HG03439 (cell line): ENCODE measurements around the gene SRRM3.
A peak's percentile ranks its signal among the peaks of the same experiment; 100 is the strongest.
"Not testable (repeated sequence)": the region's sequence is repeated elsewhere in the genome, so short reads cannot be mapped to it uniquely, and the experiment has no call there.

ENCODE experiments used
- ATAC-seq: cut with Tn5 transposase; IDR thresholded peaks from one replicate; pipeline ENCODE4 v1.9.1; 2021; ENCODE audit warnings: mild to moderate bottlenecking, moderate library complexity; ENCODE audit not compliant: unreplicated experiment

Gene SRRM3

GRCh38 chr7:76310102-76310957 is 108.6 kb downstream of the SRRM3 start:
- no peak for ATAC-seq

DNA sequence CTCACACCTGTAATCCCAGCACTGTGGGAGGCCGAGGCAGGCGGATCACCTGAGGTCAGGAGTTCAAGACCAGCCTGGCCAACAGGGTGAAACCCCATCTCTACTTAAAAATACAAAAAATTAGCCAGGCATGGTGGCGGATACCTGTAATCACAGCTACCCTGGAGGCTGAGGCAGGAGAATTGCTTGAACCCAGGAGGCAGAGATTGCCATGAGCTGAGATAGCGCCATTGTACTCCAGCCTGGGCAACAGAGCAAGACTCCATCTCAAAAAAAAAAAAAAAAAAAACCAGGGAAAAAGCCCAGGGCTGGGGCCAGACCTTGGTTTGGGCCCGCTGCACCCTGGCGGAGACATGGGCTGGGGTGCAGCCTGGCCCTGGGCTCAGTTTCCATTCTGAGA is 110.1 kb downstream of the SRRM3 start:
- not testable (repeated sequence) for ATAC-seq

- peak; percentile 45 for ATAC-seq
Observed at GRCh38 chr7:76314042-76314721, 112.5 kb downstream of the SRRM3 start.

DNA sequence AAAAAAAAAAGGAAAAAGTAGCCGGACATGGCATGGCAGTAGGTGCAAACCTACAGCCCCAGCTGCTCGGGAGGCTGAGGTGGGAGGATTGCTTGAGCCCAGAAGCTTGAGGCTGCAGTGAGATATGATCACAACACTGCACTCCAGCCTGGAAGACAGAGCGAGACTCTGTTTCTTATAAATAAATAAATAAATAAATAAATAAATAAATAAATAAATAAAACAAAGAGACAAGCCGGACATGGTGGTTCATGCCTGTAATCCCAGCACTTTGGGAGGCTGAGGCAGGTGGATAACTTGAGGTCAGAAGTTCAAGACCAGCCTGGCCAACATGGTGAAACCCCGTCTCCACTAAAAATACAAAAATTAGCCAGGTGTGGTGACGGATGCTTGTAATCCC is 113.0 kb downstream of the SRRM3 start:
- ATAC-seq = not testable (repeated sequence)

DNA sequence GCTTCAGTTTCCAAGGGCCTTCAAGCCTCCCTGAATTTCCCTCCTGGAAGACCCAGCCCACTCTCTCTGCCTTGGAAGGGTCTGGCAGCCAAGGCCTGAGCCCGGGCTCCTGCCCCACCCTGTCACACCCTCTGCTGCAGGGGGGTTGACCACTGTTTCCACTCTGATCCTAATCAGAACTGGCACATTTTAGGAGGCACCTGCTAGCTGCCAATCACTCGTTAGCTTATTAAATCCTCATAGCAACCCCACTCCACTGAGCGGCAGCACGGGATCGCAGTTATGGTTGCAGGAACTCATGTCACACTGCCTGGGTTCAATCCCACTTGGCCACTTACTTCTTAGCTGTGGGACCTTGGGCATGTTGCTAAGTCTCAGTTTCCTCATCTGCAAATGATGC is 113.7 kb downstream of the SRRM3 start:
- no peak for ATAC-seq

DNA sequence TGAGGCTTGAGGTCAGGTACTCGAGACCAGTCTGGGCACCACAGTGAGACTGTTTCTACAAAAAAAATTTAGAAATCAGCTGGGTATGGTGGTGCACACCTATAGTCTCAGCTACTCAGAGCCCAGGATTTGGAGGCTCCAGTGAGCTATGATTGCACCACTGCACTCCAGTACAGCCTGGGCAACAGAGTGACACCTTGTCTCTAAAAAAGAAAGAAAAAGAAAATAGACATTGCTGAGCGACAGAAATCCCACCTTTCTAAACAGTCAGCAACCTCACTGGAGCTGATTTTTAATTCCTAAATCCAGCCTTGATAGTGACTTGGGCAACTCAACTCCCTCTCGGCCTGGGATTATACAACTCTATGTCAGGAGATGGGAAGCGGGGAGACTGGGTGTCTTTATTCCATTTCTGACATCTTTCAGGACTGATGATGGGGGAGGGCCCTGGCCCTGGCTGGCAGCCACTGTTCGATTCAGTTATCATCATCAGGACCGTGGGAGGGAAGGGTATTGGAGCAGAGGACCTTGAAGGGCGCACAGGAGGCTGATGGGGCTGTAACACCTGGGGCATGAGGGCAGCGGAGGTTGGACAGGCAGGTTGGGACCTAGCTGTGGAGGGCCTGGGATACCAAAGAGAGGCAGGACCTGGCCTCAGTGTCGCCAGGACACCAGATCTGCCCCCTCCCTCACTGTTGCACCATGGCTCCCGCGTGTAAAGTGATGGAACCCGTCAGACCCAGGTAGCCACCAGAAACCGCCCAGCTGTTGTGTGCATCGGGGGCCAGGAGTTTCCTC is 115.5 kb downstream of the SRRM3 start:
- ATAC-seq = no peak

DNA sequence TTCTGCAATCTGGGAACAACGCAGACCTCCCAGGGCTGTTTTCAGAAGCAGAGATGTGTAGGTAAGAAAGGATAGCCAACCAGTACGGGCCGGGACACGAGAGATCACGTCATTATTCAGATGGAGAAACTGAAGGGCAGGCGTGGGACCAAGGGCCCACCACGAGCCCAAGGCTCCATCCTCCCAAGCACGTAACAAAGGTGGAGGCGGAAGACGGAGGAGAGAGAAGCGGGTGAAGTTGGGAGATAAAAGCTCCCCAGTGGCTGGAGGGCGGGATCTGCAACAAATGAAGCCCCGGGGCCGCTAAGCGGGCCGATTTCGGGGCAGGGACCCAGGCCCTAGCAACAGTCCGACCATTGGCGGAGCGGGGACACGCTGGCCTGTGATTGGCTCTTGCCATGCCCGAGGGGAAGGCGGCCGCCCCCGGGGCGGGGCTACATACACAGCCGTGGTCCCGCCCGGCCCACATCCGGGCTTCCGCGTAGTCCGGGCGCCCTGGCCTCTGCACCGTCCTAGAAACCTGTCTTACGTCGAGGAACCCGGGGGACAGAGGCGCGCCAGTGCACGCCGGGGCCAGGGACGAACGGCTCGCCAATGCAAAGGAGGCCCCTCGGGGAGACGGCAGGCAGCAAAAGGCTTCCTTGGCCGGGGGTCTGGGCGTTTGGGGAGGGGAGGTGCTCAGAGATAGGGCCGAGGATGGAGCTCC is 116.2 kb downstream of the SRRM3 start:
- peak; percentile 89 for ATAC-seq

GRCh38 chr7:76318488-76319353 is 117.0 kb downstream of the SRRM3 start:
- peak; percentile 42 for ATAC-seq

DNA sequence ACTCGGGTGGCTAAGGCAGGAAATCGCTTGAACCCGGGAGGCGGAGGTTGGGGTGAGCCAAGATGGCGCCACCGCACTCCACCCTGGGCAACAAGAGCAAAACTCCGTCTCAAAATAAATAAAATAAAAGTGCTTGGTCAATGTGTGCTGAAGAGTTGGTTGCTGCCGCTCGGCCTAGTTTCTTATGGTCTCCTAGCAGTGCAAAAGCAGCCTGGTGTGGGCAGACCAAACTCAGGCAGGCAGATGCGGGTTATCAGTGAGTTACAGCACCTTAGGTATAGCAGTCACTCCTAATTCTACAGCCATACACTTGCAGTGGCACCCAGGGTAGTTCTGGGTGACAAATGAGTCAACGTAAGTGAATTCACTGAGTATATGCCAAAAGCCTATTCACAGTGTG is 123.4 kb downstream of the SRRM3 start:
- no peak for ATAC-seq

DNA sequence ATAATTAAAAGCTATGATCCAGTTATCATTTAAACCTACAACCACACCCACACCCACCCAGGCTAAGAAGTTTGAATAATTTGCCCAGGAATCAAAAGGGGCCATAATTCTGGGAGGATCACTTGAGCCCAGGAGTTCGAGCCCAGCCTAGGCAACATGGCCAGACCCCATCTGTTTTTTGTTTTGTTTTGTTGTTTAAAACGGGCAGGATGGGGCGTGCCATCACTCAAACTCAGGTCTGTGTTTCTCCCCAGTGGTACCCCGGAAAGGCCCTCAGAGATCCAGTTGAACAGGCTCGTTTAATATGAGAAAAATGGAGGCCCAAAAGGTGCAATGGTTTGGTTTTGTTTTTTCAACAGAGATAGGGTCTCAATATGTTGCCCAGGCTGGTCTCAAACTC is 124.1 kb downstream of the SRRM3 start:
- no peak for ATAC-seq

GRCh38 chr7:76326646-76327233 is 125.0 kb downstream of the SRRM3 start:
- ATAC-seq = no peak

DNA sequence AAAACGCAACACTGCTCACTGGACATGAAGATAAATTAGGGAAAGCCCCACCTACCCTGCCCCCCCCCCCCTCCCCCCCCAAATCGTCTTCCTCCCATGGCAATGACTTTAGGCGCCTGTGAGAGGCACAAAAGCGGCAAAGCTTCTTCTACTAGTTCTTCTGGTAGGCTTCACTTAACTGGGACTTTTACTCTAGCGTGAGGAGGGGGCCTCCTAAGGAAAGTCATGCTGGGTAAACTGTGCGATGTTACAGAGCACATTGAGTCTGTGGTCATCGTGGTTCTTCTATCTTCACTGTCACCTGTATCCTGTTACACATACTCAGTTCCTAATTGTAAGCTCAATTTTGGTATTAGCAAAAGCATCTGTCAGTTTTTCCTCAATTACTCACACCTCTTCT is 125.9 kb downstream of the SRRM3 start:
- no peak for ATAC-seq

DNA sequence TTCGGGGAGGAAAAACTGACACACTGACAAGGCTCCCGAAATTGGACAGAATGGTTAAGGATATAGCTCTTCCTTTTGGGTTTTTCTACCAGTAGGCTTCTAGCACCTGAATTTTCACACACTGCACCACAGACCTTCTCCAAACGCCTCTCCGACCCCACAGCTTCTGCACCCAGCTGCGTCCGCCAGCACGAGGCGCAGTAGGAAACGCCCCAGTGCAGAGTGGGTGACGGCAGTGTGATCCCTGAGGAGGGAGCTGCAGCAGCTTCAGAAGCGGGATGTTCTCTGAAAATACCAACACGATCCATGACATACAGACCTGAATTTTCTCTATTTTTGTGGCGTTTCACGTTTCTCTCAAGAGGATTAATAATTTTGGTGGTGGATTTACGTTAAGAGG is 126.7 kb downstream of the SRRM3 start:
- ATAC-seq = no peak

DNA sequence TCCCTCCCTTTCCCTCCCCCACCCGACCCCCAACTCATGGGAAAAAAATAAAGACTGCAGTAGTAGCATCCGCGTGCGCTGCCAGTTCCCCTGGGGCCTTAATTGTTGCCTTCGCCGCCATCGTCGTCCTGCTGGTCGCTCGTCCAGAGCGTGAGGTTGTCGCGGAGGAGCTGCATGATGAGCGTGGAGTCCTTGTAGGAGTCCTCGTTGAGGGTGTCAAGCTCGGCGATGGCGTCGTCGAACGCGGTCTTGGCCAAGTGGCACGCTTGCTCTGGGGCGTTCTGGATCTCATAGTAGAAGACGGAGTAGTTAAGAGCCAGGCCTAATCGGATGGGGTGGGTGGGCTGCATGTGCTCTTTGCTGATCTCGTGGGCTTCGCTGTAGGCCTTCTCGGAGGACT is 127.8 kb downstream of the SRRM3 start:
- ATAC-seq = no peak

DNA sequence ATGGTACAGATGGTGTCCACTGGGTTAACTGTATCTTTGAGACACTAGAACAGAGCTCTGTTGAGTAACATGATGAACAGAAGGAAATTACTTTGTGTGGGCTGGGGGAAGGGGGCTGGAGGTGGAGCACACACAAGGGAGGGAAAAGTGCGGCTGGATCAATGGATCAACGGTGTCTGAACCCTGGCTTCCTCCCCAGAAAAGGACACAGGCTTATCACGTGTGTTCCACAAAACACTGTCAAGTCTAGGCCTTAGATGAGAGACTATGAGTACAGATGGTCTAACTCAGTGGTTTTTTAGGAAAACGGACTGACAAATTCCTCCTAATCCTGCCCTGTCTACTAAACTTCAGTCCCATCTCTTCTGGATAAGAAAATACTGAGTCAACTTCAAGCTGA is 128.6 kb downstream of the SRRM3 start:
- no peak for ATAC-seq

DNA sequence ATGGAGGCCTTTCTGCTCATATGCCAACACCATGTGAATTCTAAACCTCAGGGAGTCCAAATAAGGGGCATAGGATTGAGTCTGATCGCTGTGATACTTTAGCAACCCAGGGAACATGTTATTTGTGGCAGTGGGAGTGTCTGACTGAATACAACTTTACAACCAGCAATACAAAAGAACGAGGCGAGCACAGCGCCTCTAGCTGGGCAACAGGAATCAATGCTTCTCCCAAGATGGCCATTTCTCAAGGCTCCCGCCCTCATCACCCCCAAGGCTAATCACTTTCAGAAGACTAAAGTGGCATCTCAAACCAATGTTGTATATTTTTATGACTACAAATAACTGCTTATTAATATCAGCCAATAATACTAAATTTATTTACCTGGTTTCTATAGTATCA is 129.0 kb downstream of the SRRM3 start:
- no peak for ATAC-seq

- ATAC-seq = no peak
Observed at GRCh38 chr7:76332078-76332477, 130.4 kb downstream of the SRRM3 start.

DNA sequence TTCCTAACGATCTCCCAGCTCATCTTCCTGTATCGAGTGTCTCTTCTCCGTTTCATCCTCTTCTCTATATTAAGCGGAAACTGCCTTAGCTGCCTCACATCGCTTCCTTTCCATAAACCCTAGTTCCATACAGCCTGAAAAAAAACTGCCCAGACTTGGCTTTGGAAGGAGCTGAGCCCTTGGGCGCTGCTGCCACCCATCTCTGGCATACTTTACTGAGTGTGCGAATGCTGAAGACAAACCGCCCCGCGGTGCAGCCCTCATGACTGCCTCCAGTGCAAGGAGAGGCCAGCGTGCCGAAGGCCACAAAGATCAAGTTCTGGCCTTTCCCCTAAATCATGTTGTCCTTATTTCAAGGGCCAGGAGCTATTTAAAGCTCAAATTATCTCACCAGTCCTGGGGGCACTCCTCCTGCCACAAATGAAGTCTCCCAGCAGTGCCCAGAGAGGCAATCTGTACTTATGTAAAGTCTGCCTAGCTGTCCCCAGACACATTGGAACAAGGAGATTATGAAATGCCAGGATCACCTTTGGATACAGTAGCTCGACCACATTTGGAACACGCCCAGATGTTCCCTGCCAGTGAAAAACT is 131.9 kb downstream of the SRRM3 start:
- ATAC-seq = no peak

GRCh38 chr7:76334320-76334967 is 132.7 kb downstream of the SRRM3 start:
- no peak for ATAC-seq
